Upper lobe of left lung (tissue), 6 donors: ENCODE measurements around the gene SIGLEC12. TPM values are rescaled to one million over a fixed set of nuclear protein-coding genes. Genes with fewer than 3 reads are reported as not detected.

ENCODE experiments used
- ATAC-seq, 2 donors: fragments of 200-7000 bp; cut with Tn5 transposase; one replicate each; pipeline ENCODE4 v1.9.1; 2022; ENCODE audit warnings: mild to moderate bottlenecking in 2 of 2, moderate library complexity in 2 of 2; ENCODE audit not compliant: low FRiP score in 2 of 2
- DNase-seq, 2 donors: peaks; one replicate each; pipeline ENCODE4 v3.0.0-alpha.2; 2019 to 2020
- H3K27ac ChIP-seq, 4 donors: fragments of 200-600 bp; sonication (generic); one replicate each; pipeline ENCODE4 v1.5.1; 2016 to 2019
- H3K27me3 ChIP-seq, 4 donors: fragments of 200-600 bp; sonication (generic); one replicate each; pipeline ENCODE4 v1.5.1; 2017 to 2019
- H3K36me3 ChIP-seq, 4 donors: fragments of 200-600 bp; sonication (generic); one replicate each; pipeline ENCODE4 v1.5.1; 2016 to 2019
- H3K4me1 ChIP-seq, 4 donors: fragments of 200-600 bp; sonication (generic); one replicate each; pipeline ENCODE4 v1.5.1; 2018 to 2019
- H3K4me3 ChIP-seq, 4 donors: fragments of 200-600 bp; sonication (generic); one replicate each; pipeline ENCODE4 v1.5.1; 2017 to 2019; ENCODE audit warnings: mild to moderate bottlenecking in 2 of 4, moderate library complexity in 1 of 4
- H3K9me3 ChIP-seq, 4 donors: fragments of 200-600 bp; sonication (generic); one replicate each; pipeline ENCODE4 v1.5.1; 2018 to 2019
- EP300 ChIP-seq, 4 donors: sonication (generic); formaldehyde crosslinking; IDR thresholded peaks; one replicate each; pipeline ENCODE4 v1.5.1; 2017; ENCODE audit warnings: antibody characterized with exemption in 4 of 4, control low read depth in 2 of 4
- POLR2A ChIP-seq, 4 donors: fragments of 450-650 bp; IDR thresholded peaks; one replicate each; pipeline ENCODE4 v1.5.1; 2016 to 2017; ENCODE audit warnings: antibody characterized with exemption in 4 of 4, mild to moderate bottlenecking in 2 of 4
- POLR2AphosphoS5 ChIP-seq, 2 donors: sonication (generic); formaldehyde crosslinking; IDR thresholded peaks; one replicate each; pipeline ENCODE4 v1.5.1; 2017; ENCODE audit warnings: antibody characterized with exemption in 2 of 2
- WGBS, 2 donors: methylation state at CpG; one replicate each; pipeline ENCODE4 v1.1.5; 2017 to 2018; 5-methylcytosine and 5-hydroxymethylcytosine counted together
- total RNA-seq, 6 donors: library from RNA; depleted of rRNA in 4 of 6; stranded (reverse); fragments of >200 nt in 4 of 6; gene quantifications; one replicate each; pipeline versions ENCODE4 v1.1.0 to v1.2.1, GENCODE V29; 2016 to 2021
- TF ChIP-seq, protein P1 (sequence below), 6 experiments: fragments of 450-650 bp in 4 of 6; fragments of 200-600 bp in 2 of 6; sonication (generic) in 2 of 6; IDR thresholded peaks; one replicate each; pipeline ENCODE4 v1.5.1; 2016 to 2019; ENCODE audit warnings: antibody characterized with exemption in 6 of 6
- donor health status: DM: no; HTN: no; CAD: no; lungs with moderate emphysema.
- donor health status: DM: no; HTN: yes; CAD: no; lungs with severe emphysema.

The SIGLEC12 gene
- total RNA-seq, 6 donors from 2014 or later, result 0.30 to 4.5 (median 3.3) TPM; not detected in 1

DNA sequence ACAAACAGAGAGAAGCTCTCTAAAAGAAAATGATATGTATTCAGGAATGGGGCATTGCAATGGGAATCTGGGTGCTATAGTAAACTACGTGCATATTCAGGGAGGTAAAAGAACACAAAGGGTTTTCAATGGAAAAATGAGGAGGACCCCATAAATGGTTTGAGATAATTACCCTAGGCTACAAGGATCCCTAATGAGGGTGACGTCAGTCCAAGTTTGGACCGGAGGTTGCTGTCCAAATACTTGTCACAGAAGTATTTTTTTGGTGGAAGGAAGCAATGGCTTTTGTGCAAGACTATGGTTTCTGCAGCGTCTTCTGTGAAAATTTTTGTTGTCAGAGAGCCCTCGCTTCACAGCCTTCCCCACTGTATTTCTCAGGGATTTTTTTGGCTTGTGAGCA, 24.3 kb downstream of the SIGLEC12 start:
- Histone ChIP-seq H3K27ac (no peak overlapping the region), H3K27me3 (no peaks in the 10 kb centered on the region), H3K9me3 (no peaks in the 10 kb centered on the region), H3K36me3 (no peaks in the 10 kb centered on the region), H3K4me1 (no peaks in the 10 kb centered on the region), H3K4me3 (no peak overlapping the region)
- 56 to 66% methylated on average over 5 of the region's 5 CpGs for WGBS, 2 donors
- ATAC-seq, result no peak
- TF ChIP-seq, protein P1, sequence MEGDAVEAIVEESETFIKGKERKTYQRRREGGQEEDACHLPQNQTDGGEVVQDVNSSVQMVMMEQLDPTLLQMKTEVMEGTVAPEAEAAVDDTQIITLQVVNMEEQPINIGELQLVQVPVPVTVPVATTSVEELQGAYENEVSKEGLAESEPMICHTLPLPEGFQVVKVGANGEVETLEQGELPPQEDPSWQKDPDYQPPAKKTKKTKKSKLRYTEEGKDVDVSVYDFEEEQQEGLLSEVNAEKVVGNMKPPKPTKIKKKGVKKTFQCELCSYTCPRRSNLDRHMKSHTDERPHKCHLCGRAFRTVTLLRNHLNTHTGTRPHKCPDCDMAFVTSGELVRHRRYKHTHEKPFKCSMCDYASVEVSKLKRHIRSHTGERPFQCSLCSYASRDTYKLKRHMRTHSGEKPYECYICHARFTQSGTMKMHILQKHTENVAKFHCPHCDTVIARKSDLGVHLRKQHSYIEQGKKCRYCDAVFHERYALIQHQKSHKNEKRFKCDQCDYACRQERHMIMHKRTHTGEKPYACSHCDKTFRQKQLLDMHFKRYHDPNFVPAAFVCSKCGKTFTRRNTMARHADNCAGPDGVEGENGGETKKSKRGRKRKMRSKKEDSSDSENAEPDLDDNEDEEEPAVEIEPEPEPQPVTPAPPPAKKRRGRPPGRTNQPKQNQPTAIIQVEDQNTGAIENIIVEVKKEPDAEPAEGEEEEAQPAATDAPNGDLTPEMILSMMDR (IDR thresholded peaks at IDR 0.05), result no peak
- TF ChIP-seq POLR2AphosphoS5 (IDR thresholded peaks at IDR 0.05) (no peak), POLR2A (IDR thresholded peaks at IDR 0.05) (no peak), EP300 (IDR thresholded peaks at IDR 0.05) (no peak)
- DNase-seq, result no peak

DNA sequence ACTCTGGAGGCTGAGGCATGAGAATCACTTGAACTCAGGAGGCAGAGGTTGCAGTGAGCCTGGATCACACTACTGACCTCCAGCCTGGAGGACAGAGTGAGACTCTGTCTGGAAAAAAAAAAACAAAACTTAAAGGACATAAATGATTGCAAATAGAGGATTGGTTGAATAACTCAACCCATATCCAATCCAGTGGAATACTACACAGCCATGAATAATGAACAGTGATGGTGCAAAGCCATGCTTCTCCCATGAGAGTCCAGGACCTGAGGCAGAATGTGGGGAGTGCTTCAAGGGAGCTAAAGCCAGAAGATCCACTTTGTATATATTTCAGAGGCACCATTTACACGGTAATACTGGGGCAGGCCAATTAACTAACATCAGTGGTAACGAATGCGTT, 25.4 kb downstream of the SIGLEC12 start:
- DNase-seq (no peak), ATAC-seq (no peak)
- Histone ChIP-seq H3K27me3 (no peaks in the 10 kb centered on the region), H3K4me3 (no peak overlapping the region), H3K36me3 (no peaks in the 10 kb centered on the region), H3K9me3 (no peaks in the 10 kb centered on the region), H3K4me1 (no peaks in the 10 kb centered on the region), H3K27ac (no peak overlapping the region)
- WGBS, 2 donors, result 89 to 91% methylated on average over 3 of the region's 3 CpGs
- TF ChIP-seq, protein P1 (IDR thresholded peaks at IDR 0.05), result no peak
- no peak for TF ChIP-seq POLR2A (IDR thresholded peaks at IDR 0.05)
- TF ChIP-seq POLR2AphosphoS5 (IDR thresholded peaks at IDR 0.05), result no peak

DNA sequence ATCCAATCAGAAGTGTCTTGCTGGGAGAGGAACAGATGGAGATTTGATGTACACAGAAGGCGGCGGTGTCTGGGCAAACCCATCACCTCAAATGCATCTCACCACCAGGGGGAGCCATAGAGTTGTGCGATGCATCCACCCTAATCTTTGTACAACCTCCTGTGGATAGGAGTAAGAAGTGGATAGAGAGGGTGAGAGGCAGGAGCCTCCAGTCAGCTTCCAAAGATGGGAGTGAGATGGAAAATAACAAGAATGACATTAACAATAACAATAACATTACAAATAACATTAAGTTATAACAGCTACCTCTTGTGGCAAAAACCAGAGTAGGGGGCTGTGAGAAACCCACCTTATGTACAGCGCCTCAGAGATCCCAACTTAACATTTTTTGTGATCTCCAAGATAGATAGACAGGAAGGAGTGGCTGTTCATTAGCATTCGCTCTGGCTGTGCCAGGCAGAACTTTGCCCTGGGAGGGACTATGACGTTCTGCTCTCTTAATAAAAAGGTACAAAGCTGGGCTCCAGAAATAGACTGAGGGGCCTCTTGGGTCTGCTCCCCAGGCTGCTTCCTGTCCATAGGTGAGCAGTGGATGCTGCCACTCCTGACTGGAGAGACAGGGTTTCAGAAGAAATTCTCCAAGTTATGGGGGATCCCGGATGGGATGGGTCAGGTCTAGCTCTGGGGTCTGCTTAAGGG, 28.4 kb downstream of the SIGLEC12 start:
- WGBS, 2 donors, result 30 to 37% methylated on average over 7 of the region's 7 CpGs
- no peaks in the 10 kb centered on the region for H3K27me3 ChIP-seq
- TF ChIP-seq, protein P1 (IDR thresholded peaks at IDR 0.05), result peak; percentile 61 to 77 (median 73)
- no peak for TF ChIP-seq POLR2A (IDR thresholded peaks at IDR 0.05)
- no peak for TF ChIP-seq POLR2AphosphoS5 (IDR thresholded peaks at IDR 0.05)
- no peak for TF ChIP-seq EP300 (IDR thresholded peaks at IDR 0.05)
- DNase-seq, result peak in 1 of 2 donors; percentile 78
- no peak overlapping the region for H3K4me3 ChIP-seq
- ATAC-seq, result peak; percentile 77 to 83
- no peaks in the 10 kb centered on the region for H3K9me3 ChIP-seq
- peaks cover 0 to 5% (median under 1%) of the 10 kb centered on the region in 4 donors for H3K4me1 ChIP-seq
- no peak overlapping the region for H3K27ac ChIP-seq
- H3K36me3 ChIP-seq, result no peaks in the 10 kb centered on the region

DNA sequence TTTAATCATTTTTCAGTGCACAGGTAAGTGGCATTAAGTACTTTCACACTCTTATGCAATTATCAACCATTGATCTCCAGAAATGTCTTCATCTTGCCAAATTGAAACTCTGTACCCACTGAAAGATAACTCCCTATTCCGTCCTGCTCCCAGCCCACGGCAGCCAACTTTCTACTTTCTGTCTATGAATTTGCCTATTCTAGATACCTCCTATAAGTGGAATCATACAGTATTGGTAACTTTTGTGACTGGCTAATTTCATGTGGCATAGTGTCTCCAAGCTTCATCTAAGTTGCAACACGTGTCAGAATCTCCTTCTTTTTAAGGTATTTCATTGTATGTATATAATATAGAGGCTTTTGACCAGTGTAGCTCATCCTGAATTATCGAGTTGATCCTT, 29.0 kb downstream of the SIGLEC12 start:
- no peaks in the 10 kb centered on the region for H3K36me3 ChIP-seq

More for the DNA sequence above, 29.0 kb downstream of the SIGLEC12 start:
- Histone ChIP-seq H3K4me1 (peaks cover 0 to 6% (median 2%) of the 10 kb centered on the region in 4 donors), H3K27me3 (no peaks in the 10 kb centered on the region), H3K4me3 (no peak overlapping the region), H3K27ac (no peak overlapping the region), H3K9me3 (no peaks in the 10 kb centered on the region)
- ATAC-seq (no peak), DNase-seq (no peak)
- WGBS, 2 donors, result 27 to 28% methylated on average over 4 of the region's 4 CpGs
- TF ChIP-seq POLR2A (IDR thresholded peaks at IDR 0.05) (no peak), POLR2AphosphoS5 (IDR thresholded peaks at IDR 0.05) (no peak), EP300 (IDR thresholded peaks at IDR 0.05) (no peak)
- TF ChIP-seq, protein P1 (IDR thresholded peaks at IDR 0.05), result no peak
